Suprapubic skin (tissue), 4 donors: ENCODE measurements around the gene JMJD1C. TPM values are rescaled to one million over a fixed set of nuclear protein-coding genes. Genes with fewer than 3 reads are reported as not detected.

ENCODE experiments used
- DNase-seq, 2 donors: peaks; one replicate each; pipeline ENCODE4 v3.0.0-alpha.2; 2019; ENCODE audit warnings: low spot score in 2 of 2
- H3K27ac ChIP-seq: fragments of 200-600 bp; sonication (generic); one replicate; pipeline ENCODE4 v1.5.1; 2019
- H3K27me3 ChIP-seq: fragments of 200-600 bp; sonication (generic); one replicate; pipeline ENCODE4 v1.5.1; 2019
- H3K36me3 ChIP-seq: fragments of 200-600 bp; sonication (generic); one replicate; pipeline ENCODE4 v1.5.1; 2019
- H3K4me1 ChIP-seq: fragments of 200-600 bp; sonication (generic); one replicate; pipeline ENCODE4 v1.5.1; 2019
- H3K4me3 ChIP-seq: fragments of 200-600 bp; sonication (generic); one replicate; pipeline ENCODE4 v1.5.1; 2019; ENCODE audit warnings: mild to moderate bottlenecking
- H3K9me3 ChIP-seq: fragments of 200-600 bp; sonication (generic); one replicate; pipeline ENCODE4 v1.5.1; 2019
- EP300 ChIP-seq: sonication (generic); formaldehyde crosslinking; IDR thresholded peaks from one replicate; pipeline ENCODE4 v1.6.1; 2017; ENCODE audit warnings: antibody characterized with exemption
- POLR2A ChIP-seq, 2 donors: fragments of 450-650 bp; IDR thresholded peaks; one replicate each; pipeline ENCODE4 v1.6.1; 2017; ENCODE audit warnings: antibody characterized with exemption in 2 of 2, mild to moderate bottlenecking in 2 of 2, moderate library complexity in 2 of 2
- POLR2AphosphoS5 ChIP-seq, 3 donors: sonication (generic); formaldehyde crosslinking; IDR thresholded peaks; one replicate each; pipeline ENCODE4 v1.6.1; 2017; ENCODE audit warnings: antibody characterized with exemption in 3 of 3
- WGBS: methylation state at CpG from one replicate; pipeline ENCODE4 v1.1.5; 2018; 5-methylcytosine and 5-hydroxymethylcytosine counted together
- total RNA-seq, 4 donors: library from RNA; depleted of rRNA; stranded (reverse); fragments of >200 nt; gene quantifications; one replicate each; pipeline ENCODE4 v1.1.0, GENCODE V29; 2016
- TF ChIP-seq, protein P1 (sequence below), 2 donors: fragments of 200-600 bp in 1 of 2; fragments of 450-650 bp in 1 of 2; sonication (generic) in 1 of 2; IDR thresholded peaks; one replicate each; pipeline ENCODE4 v1.5.1; 2016 to 2019; ENCODE audit warnings: antibody characterized with exemption in 2 of 2, mild to moderate bottlenecking in 1 of 2, moderate library complexity in 1 of 2

The JMJD1C gene
- total RNA-seq, 4 donors from 2014 or later: 78.6 to 127 (median 97.5) TPM

DNA sequence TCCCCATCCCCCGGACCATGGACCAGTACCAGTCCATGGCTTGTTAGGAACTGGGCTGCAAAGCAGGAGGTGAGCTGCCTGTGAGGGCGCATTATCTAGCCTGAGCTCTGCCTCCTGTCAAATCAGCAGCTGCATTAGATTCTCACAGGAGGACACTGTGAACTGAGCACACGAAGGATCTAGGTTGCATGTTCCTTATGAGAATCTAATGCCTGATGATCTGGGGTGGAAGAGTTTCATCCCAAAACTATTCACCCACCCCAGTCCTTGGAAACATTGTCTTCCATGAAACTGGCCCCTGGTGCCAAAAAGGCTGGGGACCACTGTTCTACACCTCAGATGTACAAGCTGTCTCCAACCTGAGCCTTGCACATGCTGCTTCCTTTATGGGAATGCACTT, 24.1 kb upstream of the JMJD1C start:
- Histone ChIP-seq H3K27ac (no peak overlapping the region), H3K4me1 (peaks cover 32% of the 10 kb centered on the region)
- 93% methylated on average over 3 of the region's 3 CpGs for WGBS

DNA sequence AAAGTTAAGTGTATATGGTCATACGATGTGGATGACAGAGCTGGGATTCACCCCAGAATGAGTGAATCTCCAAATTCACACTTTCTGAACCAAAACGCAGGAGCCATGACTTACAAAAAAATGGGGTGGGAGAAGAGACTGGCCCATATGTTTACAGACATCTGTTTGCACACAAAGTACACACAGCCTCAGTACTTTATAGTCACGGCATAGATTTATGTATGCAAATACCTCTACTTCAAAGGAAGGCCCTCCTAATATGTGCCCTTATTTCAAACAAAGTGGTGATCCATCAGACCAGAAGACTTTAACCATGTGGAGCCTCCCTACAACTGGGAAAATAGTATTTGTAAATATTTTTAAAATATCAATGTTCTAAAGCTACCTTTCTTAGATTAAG, 22.2 kb upstream of the JMJD1C start:
- Histone ChIP-seq H3K27me3 (no peaks in the 10 kb centered on the region), H3K4me3 (no peak overlapping the region), H3K36me3 (no peaks in the 10 kb centered on the region), H3K9me3 (no peaks in the 10 kb centered on the region), H3K27ac (no peak overlapping the region), H3K4me1 (peaks cover 32% of the 10 kb centered on the region)
- TF ChIP-seq POLR2AphosphoS5 (IDR thresholded peaks at IDR 0.05) (no peak), POLR2A (IDR thresholded peaks at IDR 0.05) (no peak), EP300 (no peak)
- TF ChIP-seq, protein P1, sequence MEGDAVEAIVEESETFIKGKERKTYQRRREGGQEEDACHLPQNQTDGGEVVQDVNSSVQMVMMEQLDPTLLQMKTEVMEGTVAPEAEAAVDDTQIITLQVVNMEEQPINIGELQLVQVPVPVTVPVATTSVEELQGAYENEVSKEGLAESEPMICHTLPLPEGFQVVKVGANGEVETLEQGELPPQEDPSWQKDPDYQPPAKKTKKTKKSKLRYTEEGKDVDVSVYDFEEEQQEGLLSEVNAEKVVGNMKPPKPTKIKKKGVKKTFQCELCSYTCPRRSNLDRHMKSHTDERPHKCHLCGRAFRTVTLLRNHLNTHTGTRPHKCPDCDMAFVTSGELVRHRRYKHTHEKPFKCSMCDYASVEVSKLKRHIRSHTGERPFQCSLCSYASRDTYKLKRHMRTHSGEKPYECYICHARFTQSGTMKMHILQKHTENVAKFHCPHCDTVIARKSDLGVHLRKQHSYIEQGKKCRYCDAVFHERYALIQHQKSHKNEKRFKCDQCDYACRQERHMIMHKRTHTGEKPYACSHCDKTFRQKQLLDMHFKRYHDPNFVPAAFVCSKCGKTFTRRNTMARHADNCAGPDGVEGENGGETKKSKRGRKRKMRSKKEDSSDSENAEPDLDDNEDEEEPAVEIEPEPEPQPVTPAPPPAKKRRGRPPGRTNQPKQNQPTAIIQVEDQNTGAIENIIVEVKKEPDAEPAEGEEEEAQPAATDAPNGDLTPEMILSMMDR (IDR thresholded peaks at IDR 0.05): no peak
- 91% methylated on average over 3 of the region's 3 CpGs for WGBS
- no peak for DNase-seq

More for the DNA sequence above, 24.1 kb upstream of the JMJD1C start:
- Histone ChIP-seq H3K4me3 (no peak overlapping the region), H3K27me3 (no peaks in the 10 kb centered on the region), H3K9me3 (no peaks in the 10 kb centered on the region), H3K36me3 (no peaks in the 10 kb centered on the region)
- DNase-seq: no peak
- TF ChIP-seq, protein P1 (IDR thresholded peaks at IDR 0.05): no peak
- TF ChIP-seq EP300 (no peak), POLR2AphosphoS5 (IDR thresholded peaks at IDR 0.05) (no peak), POLR2A (IDR thresholded peaks at IDR 0.05) (no peak)

DNA sequence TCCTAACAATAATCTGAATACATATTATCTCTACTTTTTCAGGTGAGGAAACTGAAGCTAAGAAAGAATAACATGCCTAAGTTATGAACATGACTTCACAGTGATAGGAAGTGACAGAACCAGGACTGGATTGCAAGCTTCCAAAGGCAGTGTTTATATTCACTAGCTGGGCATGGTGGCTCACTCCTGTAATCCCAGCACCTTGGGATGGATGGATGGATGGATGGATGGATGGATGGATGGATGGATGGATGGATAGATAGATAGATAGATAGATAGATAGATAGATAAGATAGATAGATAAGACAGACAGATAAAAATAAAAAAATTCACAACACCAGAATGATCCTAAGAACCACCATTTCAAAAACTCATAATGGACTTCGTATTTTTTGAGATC, 18.2 kb upstream of the JMJD1C start:
- no peaks in the 10 kb centered on the region for H3K27me3 ChIP-seq
- WGBS: 96% methylated on average over 1 of the region's 1 CpG
- H3K9me3 ChIP-seq: no peaks in the 10 kb centered on the region
- H3K36me3 ChIP-seq: no peaks in the 10 kb centered on the region
- no peak for DNase-seq
- TF ChIP-seq, protein P1 (IDR thresholded peaks at IDR 0.05): no peak
- TF ChIP-seq EP300 (no peak), POLR2A (IDR thresholded peaks at IDR 0.05) (no peak), POLR2AphosphoS5 (IDR thresholded peaks at IDR 0.05) (no peak)
- H3K4me1 ChIP-seq: peaks cover 16% of the 10 kb centered on the region
- H3K4me3 ChIP-seq: no peak overlapping the region
- H3K27ac ChIP-seq: no peak overlapping the region

DNA sequence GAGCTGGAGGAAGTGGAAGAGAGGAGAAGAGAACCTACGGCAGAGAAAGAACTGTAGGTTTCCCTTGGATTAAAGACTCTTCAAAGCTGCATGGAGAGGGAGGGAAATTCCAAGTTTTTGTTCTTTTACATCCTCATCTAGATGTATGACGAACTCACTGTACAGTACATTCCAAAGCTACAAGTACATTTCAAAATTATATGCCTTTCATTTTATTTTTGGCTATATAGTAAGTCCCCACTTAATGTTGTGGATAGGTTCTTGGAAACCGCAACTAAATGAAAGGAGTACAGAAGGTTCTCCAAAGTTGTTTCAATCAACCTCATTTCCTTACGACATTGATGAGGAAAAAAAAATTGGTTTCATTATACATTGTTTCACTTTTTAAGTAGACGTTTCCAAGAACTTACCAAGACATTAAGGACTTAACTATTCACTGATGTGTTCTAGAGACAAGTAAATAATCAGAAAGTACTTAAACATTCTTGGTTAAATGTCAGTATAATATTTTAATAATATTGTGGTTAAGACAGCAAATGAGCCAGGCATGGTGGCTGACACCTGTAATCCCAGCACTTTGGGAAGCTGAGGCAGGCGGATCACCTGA, 16.1 kb upstream of the JMJD1C start:
- no peak for TF ChIP-seq POLR2A (IDR thresholded peaks at IDR 0.05)
- no peak for TF ChIP-seq EP300
- no peak for TF ChIP-seq POLR2AphosphoS5 (IDR thresholded peaks at IDR 0.05)
- TF ChIP-seq, protein P1 (IDR thresholded peaks at IDR 0.05): no peak
- 67% methylated on average over 6 of the region's 6 CpGs for WGBS
- H3K4me1 ChIP-seq: peaks cover 9% of the 10 kb centered on the region
- DNase-seq: no peak
- H3K27ac ChIP-seq: no peak overlapping the region
- H3K9me3 ChIP-seq: no peaks in the 10 kb centered on the region
- H3K36me3 ChIP-seq: no peaks in the 10 kb centered on the region
- H3K27me3 ChIP-seq: no peaks in the 10 kb centered on the region
- no peak overlapping the region for H3K4me3 ChIP-seq

DNA sequence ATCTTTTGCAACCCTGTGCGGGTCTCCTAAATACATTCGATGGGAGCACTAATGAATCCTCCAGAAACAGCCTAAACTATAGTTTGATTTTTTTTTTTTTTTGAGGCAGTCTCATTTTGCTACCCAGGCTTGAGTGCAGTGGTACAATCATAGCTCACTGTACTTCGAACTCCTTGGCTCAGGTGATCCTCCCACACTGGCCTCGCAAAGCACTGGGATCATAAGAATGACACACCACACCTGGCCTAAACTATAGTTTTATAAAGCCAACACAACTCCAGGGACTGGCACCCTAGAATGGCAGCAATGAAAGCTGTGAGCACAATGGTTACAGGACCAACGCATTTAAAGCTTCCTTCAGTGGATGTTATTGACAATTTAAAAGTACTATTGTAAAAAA, 14.5 kb upstream of the JMJD1C start:
- no peak for DNase-seq
- Histone ChIP-seq H3K9me3 (no peaks in the 10 kb centered on the region), H3K27me3 (no peaks in the 10 kb centered on the region), H3K4me3 (no peak overlapping the region), H3K27ac (no peak overlapping the region), H3K36me3 (no peaks in the 10 kb centered on the region), H3K4me1 (peaks cover 3% of the 10 kb centered on the region)
- WGBS: 90% methylated on average over 5 of the region's 5 CpGs
- TF ChIP-seq EP300 (no peak), POLR2AphosphoS5 (IDR thresholded peaks at IDR 0.05) (no peak), POLR2A (IDR thresholded peaks at IDR 0.05) (no peak)
- TF ChIP-seq, protein P1 (IDR thresholded peaks at IDR 0.05): no peak
